Caco-2 (cell line): ENCODE measurements around the gene ACOT11. TPM values are rescaled to one million over a fixed set of nuclear protein-coding genes. Genes with fewer than 3 reads are reported as not detected.
A peak's percentile ranks its signal among the peaks of the same experiment; 100 is the strongest.

ENCODE experiments used
- BruUV-seq: library from RNA; stranded (reverse); fragments of 400-500 nt; replicated peaks from 2 replicates; lab custom pipeline; 2021; lab: Mats Ljungman, UMichigan
- CTCF ChIA-PET: fragments of 300-600 bp; sonication (Branson Sonifier 250); formaldehyde crosslinking; loops from one replicate; lab custom pipeline; 2022; ENCODE audit warnings: antibody characterized with exemption; lab: Charles Lee
- POLR2A ChIA-PET: fragments of 300-600 bp; sonication (Branson Sonifier 250); formaldehyde crosslinking; loops from one replicate; lab custom pipeline; 2022; ENCODE audit warnings: antibody characterized with exemption; lab: Charles Lee
- DNase-seq, 2 experiments: peaks; one replicate each; pipeline versions ENCODE4 v3.0.0 to v3.0.0-alpha.2; 2020 to 2022
- H3K27me3 ChIP-seq: replicated peaks from 2 replicates; pipeline ENCODE4 v1.6.0; 2011; ENCODE audit warnings: low read length; ENCODE audit not compliant: control insufficient read depth, insufficient read depth
- H3K36me3 ChIP-seq: 2 replicates; pipeline ENCODE4 v1.5.1; 2011; ENCODE audit warnings: low read length; ENCODE audit not compliant: control insufficient read depth, insufficient read depth
- H3K4me1 ChIP-seq: fragments of 250-450 bp; sonication (Bioruptor Pico); 2 replicates; pipeline ENCODE4 v1.5.1; 2020; ENCODE audit warnings: mild to moderate bottlenecking
- H3K4me3 ChIP-seq: 2 replicates; pipeline ENCODE4 v1.5.1; 2011; ENCODE audit warnings: low read depth, mild to moderate bottlenecking, control low read depth, low read length
- H3K9me3 ChIP-seq: fragments of 250-450 bp; sonication (Bioruptor Pico); 2 replicates; pipeline ENCODE4 v1.5.1; 2020; ENCODE audit warnings: mild to moderate bottlenecking, moderate library complexity
- H3K27ac Mint-ChIP-seq: one replicate; pipeline ENCODE4 v1.8.0; 2022; ENCODE audit warnings: mixed read lengths; ENCODE audit not compliant: unreplicated experiment
- H3K27me3 Mint-ChIP-seq: one replicate; pipeline ENCODE4 v1.8.0; 2022; ENCODE audit warnings: mixed read lengths; ENCODE audit not compliant: insufficient read depth, unreplicated experiment
- H3K36me3 Mint-ChIP-seq: one replicate; pipeline ENCODE4 v1.8.0; 2022; ENCODE audit warnings: mild to moderate bottlenecking, mixed read lengths; ENCODE audit not compliant: insufficient read depth, unreplicated experiment
- H3K4me1 Mint-ChIP-seq: one replicate; pipeline ENCODE4 v1.8.0; 2022; ENCODE audit warnings: low read depth, mixed read lengths; ENCODE audit not compliant: unreplicated experiment
- H3K4me3 Mint-ChIP-seq: one replicate; pipeline ENCODE4 v1.8.0; 2022; ENCODE audit warnings: mild to moderate bottlenecking, moderate library complexity, mixed read lengths; ENCODE audit not compliant: unreplicated experiment
- H3K9me3 Mint-ChIP-seq: one replicate; pipeline ENCODE4 v1.8.0; 2022; ENCODE audit warnings: mixed read lengths; ENCODE audit not compliant: unreplicated experiment
- intact Hi-C: fragments of 100-400 bp; cut with micrococcal nuclease; formaldehyde crosslinking; loops from one replicate; pipeline ENCODE4 v1.10.0; 2022; ENCODE audit not compliant: unreplicated experiment
- total RNA-seq: library from RNA; stranded (reverse); gene quantifications from 2 replicates; pipeline ENCODE4 v1.2.3, GENCODE V29; 2022
- TF ChIP-seq, protein P1 (sequence below), 2 experiments: fragments of 200-600 bp in 1 of 2; IDR thresholded peaks; 1 replicate in 1 of 2; 2 replicates in 1 of 2; pipeline versions ENCODE4 v1.5.1 to v1.8.0; 2011 to 2022; ENCODE audit warnings: antibody characterized with exemption in 1 of 2, control low read depth in 1 of 2, inconsistent platforms in 1 of 2, low read depth in 1 of 2, low read length in 1 of 2, mild to moderate bottlenecking in 1 of 2, moderate library complexity in 1 of 2; ENCODE audit not compliant: insufficient read depth in 1 of 2, severe bottlenecking in 1 of 2, unreplicated experiment in 1 of 2

ACOT11 gene
- total RNA-seq, 1 experiment from 2014 or later, result 4.1 TPM

DNA sequence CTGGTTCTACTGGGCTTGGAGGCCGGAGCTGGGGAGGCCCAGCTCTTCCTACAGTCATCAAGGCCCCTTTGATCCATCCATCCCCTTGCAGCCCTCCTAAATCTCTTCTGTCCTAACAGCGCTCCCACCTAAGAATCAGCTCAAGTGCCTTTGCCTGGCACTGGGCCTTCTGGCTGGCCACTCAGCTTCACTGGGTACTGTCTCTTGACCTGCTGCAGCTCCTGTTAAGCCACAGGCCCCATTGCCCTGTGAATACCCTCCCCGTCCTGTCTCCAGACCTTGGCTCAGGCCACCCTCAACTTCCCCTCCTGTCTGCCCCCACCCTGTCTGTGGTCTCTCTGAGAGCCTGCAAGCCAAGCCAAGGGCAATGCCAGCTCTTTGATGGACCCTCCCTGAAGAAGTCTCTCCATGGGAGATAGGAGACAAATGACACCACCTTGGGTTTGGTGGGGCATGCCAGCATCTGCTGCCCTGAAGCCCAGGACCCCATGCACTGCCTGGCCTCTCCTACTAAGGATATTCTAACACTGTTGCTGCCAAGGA, 48.0 kb downstream of the ACOT11 start:
- intact Hi-C loops, result no loop called here
- Histone ChIP-seq H3K4me3 (no peak overlapping the region), H3K36me3 (no peaks in the 10 kb centered on the region), H3K27me3 (no peaks in the 10 kb centered on the region), H3K9me3 (no peaks in the 10 kb centered on the region), H3K4me1 (no peaks in the 10 kb centered on the region)
- ChIA-PET POLR2A (no interaction called here), CTCF (no interaction called here)
- no peaks in the 10 kb centered on the region for H3K27me3 Mint-ChIP-seq
- H3K4me1 Mint-ChIP-seq, result no peaks in the 10 kb centered on the region
- H3K9me3 Mint-ChIP-seq, result no peaks in the 10 kb centered on the region
- H3K36me3 Mint-ChIP-seq, result no peaks in the 10 kb centered on the region
- H3K4me3 Mint-ChIP-seq, result no peak overlapping the region
- TF ChIP-seq, protein P1, sequence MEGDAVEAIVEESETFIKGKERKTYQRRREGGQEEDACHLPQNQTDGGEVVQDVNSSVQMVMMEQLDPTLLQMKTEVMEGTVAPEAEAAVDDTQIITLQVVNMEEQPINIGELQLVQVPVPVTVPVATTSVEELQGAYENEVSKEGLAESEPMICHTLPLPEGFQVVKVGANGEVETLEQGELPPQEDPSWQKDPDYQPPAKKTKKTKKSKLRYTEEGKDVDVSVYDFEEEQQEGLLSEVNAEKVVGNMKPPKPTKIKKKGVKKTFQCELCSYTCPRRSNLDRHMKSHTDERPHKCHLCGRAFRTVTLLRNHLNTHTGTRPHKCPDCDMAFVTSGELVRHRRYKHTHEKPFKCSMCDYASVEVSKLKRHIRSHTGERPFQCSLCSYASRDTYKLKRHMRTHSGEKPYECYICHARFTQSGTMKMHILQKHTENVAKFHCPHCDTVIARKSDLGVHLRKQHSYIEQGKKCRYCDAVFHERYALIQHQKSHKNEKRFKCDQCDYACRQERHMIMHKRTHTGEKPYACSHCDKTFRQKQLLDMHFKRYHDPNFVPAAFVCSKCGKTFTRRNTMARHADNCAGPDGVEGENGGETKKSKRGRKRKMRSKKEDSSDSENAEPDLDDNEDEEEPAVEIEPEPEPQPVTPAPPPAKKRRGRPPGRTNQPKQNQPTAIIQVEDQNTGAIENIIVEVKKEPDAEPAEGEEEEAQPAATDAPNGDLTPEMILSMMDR (IDR thresholded peaks at IDR 0.05; ENCODE audit: insufficient read depth in 1 of 2, low read depth in 1 of 2, low read length in 1 of 2, severe bottlenecking in 1 of 2, unreplicated experiment in 1 of 2), result no peak
- DNase-seq, result no peak
- H3K27ac Mint-ChIP-seq, result peak overlapping the region; percentile 45
- no TSS peak for BruUV-seq

DNA sequence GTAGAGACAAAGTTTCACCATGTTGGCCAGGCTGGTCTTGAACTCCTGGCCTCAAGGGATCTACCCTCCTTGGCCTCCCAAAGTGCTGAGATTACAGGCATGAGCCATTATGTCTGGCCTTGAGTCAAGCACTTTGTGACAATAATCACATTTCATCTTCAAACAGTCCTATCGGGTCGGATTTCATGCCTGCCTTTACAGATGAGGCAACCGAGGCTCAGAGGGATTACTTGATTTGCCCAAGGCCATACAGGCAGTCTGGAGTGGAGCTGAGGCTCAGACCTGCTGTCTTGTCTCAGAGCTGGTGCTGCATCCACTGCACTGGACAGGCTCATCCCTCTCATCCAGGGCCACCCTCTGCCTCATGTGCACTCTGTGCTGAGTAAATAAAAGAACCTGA, 48.7 kb downstream of the ACOT11 start:
- no peak overlapping the region for H3K27ac Mint-ChIP-seq
- no peaks in the 10 kb centered on the region for H3K27me3 Mint-ChIP-seq
- Histone ChIP-seq H3K4me1 (no peaks in the 10 kb centered on the region), H3K36me3 (no peaks in the 10 kb centered on the region), H3K9me3 (no peaks in the 10 kb centered on the region), H3K27me3 (no peaks in the 10 kb centered on the region), H3K4me3 (no peak overlapping the region)
- no peaks in the 10 kb centered on the region for H3K4me1 Mint-ChIP-seq
- DNase-seq, result no peak
- TF ChIP-seq, protein P1 (IDR thresholded peaks at IDR 0.05; ENCODE audit: insufficient read depth in 1 of 2, low read depth in 1 of 2, low read length in 1 of 2, severe bottlenecking in 1 of 2, unreplicated experiment in 1 of 2), result no peak
- intact Hi-C loops, result no loop called here
- ChIA-PET CTCF (no interaction called here), POLR2A (no interaction called here)
- H3K9me3 Mint-ChIP-seq, result no peaks in the 10 kb centered on the region
- no TSS peak for BruUV-seq
- no peak overlapping the region for H3K4me3 Mint-ChIP-seq
- H3K36me3 Mint-ChIP-seq, result no peaks in the 10 kb centered on the region

DNA sequence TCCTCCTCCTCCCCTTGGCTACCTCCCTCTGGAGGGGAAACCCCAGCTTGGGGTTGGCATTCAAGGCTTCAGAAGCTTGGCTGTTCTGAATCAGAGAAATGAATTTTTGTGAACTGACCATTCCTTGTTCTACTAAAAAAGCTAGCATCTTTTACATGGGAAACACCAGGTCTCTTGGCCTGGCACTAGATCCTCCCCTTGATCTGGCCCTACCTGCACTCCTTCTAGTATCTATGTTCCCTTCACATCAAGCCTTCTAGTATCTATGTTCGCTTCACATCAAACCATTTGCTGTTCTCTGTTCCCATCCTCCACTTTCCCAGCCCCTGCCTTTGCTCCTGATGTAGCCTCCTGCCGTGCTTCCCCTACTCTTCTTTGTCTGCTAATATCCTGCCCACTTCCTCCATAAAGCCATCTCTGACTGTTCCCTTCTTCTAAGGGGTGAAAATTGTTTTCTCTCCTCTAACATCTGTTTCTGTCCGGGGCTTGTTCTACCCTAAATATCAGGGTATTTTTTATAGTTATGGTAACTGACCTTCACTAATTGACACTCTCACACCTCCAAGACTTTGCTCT, 49.5 kb downstream of the ACOT11 start:
- no peaks in the 10 kb centered on the region for H3K9me3 Mint-ChIP-seq
- DNase-seq, result no peak
- H3K36me3 ChIP-seq, result no peaks in the 10 kb centered on the region
- BruUV-seq, result no TSS peak
- H3K9me3 ChIP-seq, result no peaks in the 10 kb centered on the region
- H3K4me3 Mint-ChIP-seq, result no peak overlapping the region
- H3K4me3 ChIP-seq, result no peak overlapping the region
- TF ChIP-seq, protein P1 (IDR thresholded peaks at IDR 0.05; ENCODE audit: insufficient read depth in 1 of 2, low read depth in 1 of 2, low read length in 1 of 2, severe bottlenecking in 1 of 2, unreplicated experiment in 1 of 2), result no peak
- no peaks in the 10 kb centered on the region for H3K4me1 Mint-ChIP-seq
- H3K27me3 ChIP-seq, result no peaks in the 10 kb centered on the region
- no peaks in the 10 kb centered on the region for H3K4me1 ChIP-seq
- CTCF ChIA-PET, result no interaction called here
- intact Hi-C loops, result no loop called here
- no peaks in the 10 kb centered on the region for H3K36me3 Mint-ChIP-seq
- H3K27me3 Mint-ChIP-seq, result no peaks in the 10 kb centered on the region
- POLR2A ChIA-PET, result no interaction called here
- H3K27ac Mint-ChIP-seq, result no peak overlapping the region
